AG09319 (cell line): ENCODE measurements around the gene CALD1.

Source experiments
- DNase-seq: peaks from one replicate; pipeline ENCODE4 v3.0.0-alpha.2; 2010; ENCODE audit warnings: low read depth; ENCODE audit errors: extremely low read depth
- TF ChIP-seq, protein P1 (sequence below): IDR thresholded peaks from 2 replicates; pipeline ENCODE4 v1.5.1; 2011; ENCODE audit warnings: low read depth, mild to moderate bottlenecking, inconsistent platforms, low read length, moderate library complexity

The CALD1 gene

DNA sequence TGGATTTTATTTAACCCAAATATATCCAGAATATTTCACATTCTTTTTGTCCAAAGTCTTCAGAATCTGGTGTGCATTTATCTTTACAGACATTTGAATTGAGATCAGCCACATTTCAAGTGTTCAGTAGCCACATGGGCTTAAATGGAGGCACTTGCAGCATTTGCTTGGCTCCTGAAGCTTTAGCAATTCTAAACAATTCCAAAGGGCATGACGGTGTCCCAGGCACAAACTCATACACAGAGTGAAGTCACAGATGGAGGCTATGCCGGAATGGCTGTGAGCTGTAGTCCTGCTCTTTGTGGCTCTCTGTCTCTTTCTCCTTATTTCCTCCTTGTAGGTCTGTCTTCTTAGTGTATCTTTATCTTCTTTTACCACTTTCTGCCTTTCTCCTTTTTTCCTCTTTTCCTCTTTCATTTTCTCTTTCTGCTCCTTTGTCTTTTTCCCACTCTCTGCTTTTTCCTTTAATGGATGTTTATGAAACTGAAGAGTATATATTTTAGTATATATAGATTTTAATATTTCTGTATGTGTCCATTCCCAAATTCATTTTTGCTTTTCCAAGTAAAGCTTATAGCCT is 214.5 kb downstream of the CALD1 start:
- DNase-seq, result no peak
- TF ChIP-seq, protein P1, sequence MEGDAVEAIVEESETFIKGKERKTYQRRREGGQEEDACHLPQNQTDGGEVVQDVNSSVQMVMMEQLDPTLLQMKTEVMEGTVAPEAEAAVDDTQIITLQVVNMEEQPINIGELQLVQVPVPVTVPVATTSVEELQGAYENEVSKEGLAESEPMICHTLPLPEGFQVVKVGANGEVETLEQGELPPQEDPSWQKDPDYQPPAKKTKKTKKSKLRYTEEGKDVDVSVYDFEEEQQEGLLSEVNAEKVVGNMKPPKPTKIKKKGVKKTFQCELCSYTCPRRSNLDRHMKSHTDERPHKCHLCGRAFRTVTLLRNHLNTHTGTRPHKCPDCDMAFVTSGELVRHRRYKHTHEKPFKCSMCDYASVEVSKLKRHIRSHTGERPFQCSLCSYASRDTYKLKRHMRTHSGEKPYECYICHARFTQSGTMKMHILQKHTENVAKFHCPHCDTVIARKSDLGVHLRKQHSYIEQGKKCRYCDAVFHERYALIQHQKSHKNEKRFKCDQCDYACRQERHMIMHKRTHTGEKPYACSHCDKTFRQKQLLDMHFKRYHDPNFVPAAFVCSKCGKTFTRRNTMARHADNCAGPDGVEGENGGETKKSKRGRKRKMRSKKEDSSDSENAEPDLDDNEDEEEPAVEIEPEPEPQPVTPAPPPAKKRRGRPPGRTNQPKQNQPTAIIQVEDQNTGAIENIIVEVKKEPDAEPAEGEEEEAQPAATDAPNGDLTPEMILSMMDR, result no peak

- TF ChIP-seq, protein P1, result no peak
- no peak for DNase-seq
Measured at GRCh38 chr7:134995239-134996096, 216.0 kb downstream of the CALD1 start.

- no peak for DNase-seq
Measured at GRCh38 chr7:134996097-134996550, 216.7 kb downstream of the CALD1 start.

GRCh38 chr7:134997214-134997885 is 217.9 kb downstream of the CALD1 start:
- TF ChIP-seq, protein P1, result no peak
- no peak for DNase-seq

More at GRCh38 chr7:134996097-134996550, 216.7 kb downstream of the CALD1 start:
- TF ChIP-seq, protein P1, result no peak

GRCh38 chr7:134999136-134999535 is 219.7 kb downstream of the CALD1 start:
- no peak for DNase-seq
- TF ChIP-seq, protein P1, result no peak

- TF ChIP-seq, protein P1, result no peak
- no peak for DNase-seq
Measured at GRCh38 chr7:135001390-135002165, 222.1 kb downstream of the CALD1 start.
